ELR (cell line): ENCODE measurements around the gene KCNQ1.
A peak's percentile ranks its signal among the peaks of the same experiment; 100 is the strongest.

Source experiments
- DNase-seq: peaks from one replicate; pipeline ENCODE4 v3.0.0-alpha.2; 2015; ENCODE audit warnings: low read depth

The KCNQ1 gene

GRCh38 chr11:2685566-2686359 lies 241.0 kb downstream of the KCNQ1 start:
- DNase-seq, result no peak

- DNase-seq, result no peak
Observed at GRCh38 chr11:2686360-2687222, 241.8 kb downstream of the KCNQ1 start.

- DNase-seq, result no peak
Observed at GRCh38 chr11:2687223-2687530, 242.4 kb downstream of the KCNQ1 start.

- DNase-seq, result no peak
Observed at GRCh38 chr11:2687782-2688191, 243.0 kb downstream of the KCNQ1 start.

- DNase-seq, result no peak
Observed at GRCh38 chr11:2688381-2689231, 243.8 kb downstream of the KCNQ1 start.

GRCh38 chr11:2689651-2690575 lies 245.1 kb downstream of the KCNQ1 start:
- DNase-seq, result no peak

- no peak for DNase-seq
Observed at GRCh38 chr11:2690596-2691354, 246.0 kb downstream of the KCNQ1 start.

- DNase-seq, result no peak
Observed at GRCh38 chr11:2691355-2691761, 246.6 kb downstream of the KCNQ1 start.

GRCh38 chr11:2691991-2692875 lies 247.4 kb downstream of the KCNQ1 start:
- peak; percentile 15 for DNase-seq

GRCh38 chr11:2693271-2694261 lies 248.8 kb downstream of the KCNQ1 start:
- DNase-seq, result no peak

- DNase-seq, result no peak
Observed at GRCh38 chr11:2694495-2694894, 249.7 kb downstream of the KCNQ1 start.

GRCh38 chr11:2694995-2695939 lies 250.5 kb downstream of the KCNQ1 start:
- DNase-seq, result no peak

GRCh38 chr11:2696455-2696854 lies 251.6 kb downstream of the KCNQ1 start:
- no peak for DNase-seq

- peak; percentile 8 for DNase-seq
Observed at GRCh38 chr11:2697866-2698265, 253.1 kb downstream of the KCNQ1 start.

GRCh38 chr11:2698386-2699184 lies 253.8 kb downstream of the KCNQ1 start:
- peak; percentile 39 for DNase-seq

- DNase-seq, result peak; percentile 39
Observed at GRCh38 chr11:2699185-2699530, 254.3 kb downstream of the KCNQ1 start.
